Endothelial cell of umbilical vein (primary cell): ENCODE results near the gene TRAPPC6A. TPM values are rescaled to one million over a fixed set of nuclear protein-coding genes. Genes with fewer than 3 reads are reported as not detected.

Experiments used
- BruUV-seq: library from RNA; stranded (reverse); fragments of 400-500 nt; replicated peaks from 2 replicates; lab custom pipeline; 2021; lab: Mats Ljungman, UMichigan
- CTCF ChIA-PET: fragments of 300-600, 350-600 bp; sonication (Branson Sonifier 250); formaldehyde crosslinking; loops from one replicate; lab custom pipeline; 2021; ENCODE audit warnings: antibody characterized with exemption, inconsistent platforms; lab: Charles Lee
- POLR2A ChIA-PET: fragments of 300-600, 350-600 bp; sonication (Branson Sonifier 250); formaldehyde crosslinking; loops from one replicate; lab custom pipeline; 2021; ENCODE audit warnings: antibody characterized with exemption, inconsistent platforms; lab: Charles Lee
- DNase-seq: peaks from one replicate; pipeline ENCODE4 v3.0.0-alpha.2; 2011; ENCODE audit warnings: low read depth, low spot score
- FAIRE-seq: peaks from 2 replicates; lab custom pipeline; 2011; peaks lifted over from hg19 to GRCh38; lab: Jason Lieb, UNC
- H2AFZ ChIP-seq: 2 replicates; pipeline ENCODE4 v1.6.0; 2012; ENCODE audit warnings: low read depth, low read length, control low read depth, inconsistent platforms
- H3K27ac ChIP-seq: 2 replicates; pipeline ENCODE4 v1.5.1; 2011; ENCODE audit warnings: low read depth, mild to moderate bottlenecking, control low read depth, low read length, moderate library complexity; ENCODE audit not compliant: insufficient read depth
- H3K27me3 ChIP-seq, 2 experiments: 2 replicates each; pipeline versions ENCODE4 v1.6.0 to v1.6.1; 2011; ENCODE audit warnings: low read length in 2 of 2, mixed read lengths in 1 of 2; ENCODE audit not compliant: control insufficient read depth in 2 of 2, insufficient read depth in 2 of 2
- H3K36me3 ChIP-seq, 2 experiments: 2 replicates in 1 of 2; 3 replicates in 1 of 2; pipeline ENCODE4 v1.5.1; 2011; ENCODE audit warnings: low read length in 2 of 2, mild to moderate bottlenecking in 1 of 2, moderate library complexity in 1 of 2; ENCODE audit not compliant: control insufficient read depth in 2 of 2, insufficient read depth in 2 of 2; ENCODE audit errors: extremely low read depth in 1 of 2
- H3K4me1 ChIP-seq: 3 replicates; pipeline ENCODE4 v1.5.1; 2011; ENCODE audit warnings: mild to moderate bottlenecking, low read length; ENCODE audit not compliant: control insufficient read depth, insufficient read depth; ENCODE audit errors: extremely low read depth
- H3K4me2 ChIP-seq: 2 replicates; pipeline ENCODE4 v1.6.1; 2011; ENCODE audit warnings: low read length, control low read depth, mixed read lengths; ENCODE audit not compliant: insufficient read depth
- H3K4me3 ChIP-seq, 3 experiments: fragments of 200-600 bp in 1 of 3; sonication (generic), shearing (Covaris generic) in 1 of 3; replicated peaks in 1 of 3; 2 replicates each; pipeline ENCODE4 v1.5.1; 2011 to 2016; ENCODE audit warnings: control low read depth in 3 of 3, low read length in 3 of 3, mild to moderate bottlenecking in 2 of 3, inconsistent platforms in 1 of 3, low read depth in 1 of 3, moderate library complexity in 1 of 3; ENCODE audit not compliant: insufficient read depth in 1 of 3
- H3K79me2 ChIP-seq: 2 replicates; pipeline ENCODE4 v1.6.0; 2012; ENCODE audit warnings: low read length, inconsistent platforms; ENCODE audit not compliant: control insufficient read depth, insufficient read depth
- H3K9ac ChIP-seq: replicated peaks from 2 replicates; pipeline ENCODE3; 2011; ENCODE audit warnings: low read length, control low read depth; ENCODE audit not compliant: insufficient read depth; ENCODE audit errors: extremely low read depth
- H3K9me1 ChIP-seq: replicated peaks from 3 replicates; pipeline ENCODE4 v1.6.0; 2011; ENCODE audit warnings: mild to moderate bottlenecking, low read length; ENCODE audit not compliant: control insufficient read depth, insufficient read depth; ENCODE audit errors: extremely low read depth
- H3K9me3 ChIP-seq: replicated peaks from 2 replicates; pipeline ENCODE4 v1.5.1; 2012; ENCODE audit warnings: low read length, inconsistent platforms; ENCODE audit not compliant: control insufficient read depth, insufficient read depth
- H4K20me1 ChIP-seq: replicated peaks from 2 replicates; pipeline ENCODE3; 2011; ENCODE audit warnings: mild to moderate bottlenecking, low read length; ENCODE audit not compliant: control insufficient read depth, insufficient read depth; ENCODE audit errors: extremely low read depth
- CTCF ChIP-seq, 2 donors: IDR thresholded peaks; 1 replicate in 1 of 2; 2 replicates in 1 of 2; pipeline ENCODE4 v1.5.1; 2011; ENCODE audit warnings: low read length in 2 of 2, mild to moderate bottlenecking in 2 of 2, moderate library complexity in 2 of 2, control low read depth in 1 of 2, inconsistent platforms in 1 of 2, low read depth in 1 of 2; ENCODE audit not compliant: insufficient read depth in 1 of 2; ENCODE audit errors: extremely low read depth in 1 of 2
- EZH2 ChIP-seq: IDR thresholded peaks from 2 replicates; pipeline ENCODE4 v1.6.1; 2012; ENCODE audit warnings: borderline replicate concordance, low read depth, mild to moderate bottlenecking, moderate library complexity, low read length, inconsistent platforms; ENCODE audit not compliant: severe bottlenecking
- FOS ChIP-seq: IDR thresholded peaks from 2 replicates; pipeline ENCODE4 v1.6.1; 2011; ENCODE audit warnings: mild to moderate bottlenecking, low read length, moderate library complexity, borderline replicate concordance; ENCODE audit not compliant: insufficient read depth
- JUN ChIP-seq: IDR thresholded peaks from 2 replicates; pipeline ENCODE4 v1.6.1; 2011; ENCODE audit warnings: borderline replicate concordance, low read depth; ENCODE audit not compliant: insufficient read length, insufficient read depth
- POLR2A ChIP-seq: IDR thresholded peaks from 2 replicates; pipeline ENCODE4 v1.6.1; 2012; ENCODE audit warnings: low read depth, mild to moderate bottlenecking, control low read depth, low read length
- POLR2AphosphoS5 ChIP-seq: IDR thresholded peaks from 2 replicates; pipeline ENCODE4 v1.6.1; 2012; ENCODE audit warnings: low read depth, mild to moderate bottlenecking, control low read depth, low read length, moderate library complexity; ENCODE audit not compliant: insufficient read depth
- dilution Hi-C: fragments of 300-500 bp; cut with MboI; formaldehyde crosslinking; loops from one replicate; pipeline ENCODE4 v1.15.0; 2019; ENCODE audit warnings: low sequenced_read_pairs; ENCODE audit not compliant: extremely low pct_ligation_motif_present
- intact Hi-C: fragments of 100-400 bp; cut with micrococcal nuclease; formaldehyde crosslinking; loops from one replicate; pipeline ENCODE4 v1.10.0; 2022
- polyA plus RNA-seq, 4 experiments: library from polyadenylated mRNA; depleted of rRNA in 3 of 4; stranded (reverse) in 3 of 4; unstranded in 1 of 4; fragments of >200 nt; gene quantifications; 2 replicates each; pipeline versions ENCODE4 v1.2.1 to v1.2.3, GENCODE V29; 2011 to 2012; ENCODE audit warnings: missing spikeins in 1 of 4
- total RNA-seq: library from RNA; stranded (reverse); gene quantifications from 2 replicates; pipeline ENCODE4 v1.2.3, GENCODE V29; 2021
- TF ChIP-seq, protein P1 (sequence below): IDR thresholded peaks from 2 replicates; pipeline ENCODE4 v1.6.1; 2011; ENCODE audit not compliant: insufficient read depth, insufficient read length

Gene TRAPPC6A
- total and polyA plus RNA-seq, 2 donors (not counting 3 experiments of a cell fraction or from before 2014, with no cell fraction given), result 18.1 to 45.4 TPM

- Histone ChIP-seq H3K27me3 (no peaks in the 10 kb centered on the region), H3K9ac (no peak overlapping the region), H3K9me3 (no peaks in the 10 kb centered on the region), H3K27ac (no peak overlapping the region), H3K36me3 (no peaks in the 10 kb centered on the region), H4K20me1 (no peaks in the 10 kb centered on the region), H3K4me3 (no peak overlapping the region), H3K4me2 (no peak overlapping the region), H3K79me2 (peaks cover 39% of the 10 kb centered on the region), H3K4me1 (no peaks in the 10 kb centered on the region), H3K9me1 (no peaks in the 10 kb centered on the region), H2AFZ (no peak overlapping the region)
- TF ChIP-seq, protein P1, sequence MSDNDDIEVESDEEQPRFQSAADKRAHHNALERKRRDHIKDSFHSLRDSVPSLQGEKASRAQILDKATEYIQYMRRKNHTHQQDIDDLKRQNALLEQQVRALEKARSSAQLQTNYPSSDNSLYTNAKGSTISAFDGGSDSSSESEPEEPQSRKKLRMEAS, result no peak
- TF ChIP-seq FOS (no peak), CTCF (IDR thresholded peaks at IDR 0.05; ENCODE audit: extremely low read depth in 1 of 2, insufficient read depth in 1 of 2, low read depth in 1 of 2, low read length in 2 of 2) (no peak), JUN (no peak), EZH2 (no peak), POLR2AphosphoS5 (no peak), POLR2A (no peak)
- ChIA-PET CTCF (interaction anchor here (1.8 to 3.4 kb wide), 4 partner anchors 11 to 32 kb away, joined by 5 to 21 read pairs (median 14); partner anchors contain the start of gene PPP1R37), POLR2A (no interaction called here)
- DNase-seq (no peak), FAIRE-seq (no peak)
- no TSS peak for BruUV-seq
- intact Hi-C loops (no loop called here), dilution Hi-C loops (no loop called here)
These were observed 54.0 kb downstream of the TRAPPC6A start for GRCh38 chr19:45124021-45124420.
